22Rv1 (cell line): ENCODE data around the gene ATP5ME.
"Not testable (repeated sequence)": the region's sequence is repeated elsewhere in the genome, so short reads cannot be mapped to it uniquely, and the experiment has no call there.

Experiments used
- H3K27ac ChIP-seq: fragments of 450-650 bp; 2 replicates; pipeline ENCODE4 v1.5.1; 2017
- CTCF ChIP-seq: fragments of 450-650 bp; IDR thresholded peaks from 2 replicates; pipeline ENCODE4 v1.5.1; 2017; ENCODE audit warnings: mild to moderate bottlenecking
- ZFX ChIP-seq: fragments of 450-650 bp; IDR thresholded peaks from 2 replicates; pipeline ENCODE4 v1.6.1; 2017; ENCODE audit warnings: antibody characterized with exemption, borderline replicate concordance

The ATP5ME gene

GRCh38 chr4:703336-704197, 29.5 kb upstream of the ATP5ME start:
- TF ChIP-seq ZFX: no peak
- TF ChIP-seq CTCF: no peak
- H3K27ac ChIP-seq: no peak overlapping the region

DNA sequence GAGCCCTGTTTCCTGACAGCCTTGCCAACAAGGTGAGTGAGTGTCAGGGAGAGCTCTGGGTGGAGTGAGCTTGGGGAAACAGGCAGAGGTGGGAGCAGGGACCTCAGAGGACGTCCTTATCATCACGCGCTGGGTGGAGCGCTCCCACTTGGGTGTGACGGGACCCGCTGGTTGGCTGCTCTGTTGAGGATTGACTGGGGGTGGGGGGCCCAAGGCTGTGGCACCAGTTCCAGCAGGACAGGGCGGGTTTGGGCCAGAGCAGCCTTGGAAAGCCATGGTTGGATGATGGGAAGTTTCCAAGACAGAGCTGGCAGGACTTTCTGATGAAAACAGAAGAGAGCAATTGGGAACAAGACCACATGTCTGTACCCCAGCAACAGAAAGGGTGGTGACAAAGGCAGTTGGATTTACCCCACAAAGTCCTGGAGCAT, 28.6 kb upstream of the ATP5ME start:
- no peak overlapping the region for H3K27ac ChIP-seq
- no peak for TF ChIP-seq CTCF
- no peak for TF ChIP-seq ZFX

GRCh38 chr4:700587-701264, 26.6 kb upstream of the ATP5ME start:
- H3K27ac ChIP-seq: no peak overlapping the region

GRCh38 chr4:699816-700580, 25.9 kb upstream of the ATP5ME start:
- TF ChIP-seq CTCF (no peak), ZFX (no peak)
- H3K27ac ChIP-seq: no peak overlapping the region

More at GRCh38 chr4:700587-701264, 26.6 kb upstream of the ATP5ME start:
- no peak for TF ChIP-seq ZFX
- no peak for TF ChIP-seq CTCF

GRCh38 chr4:694341-694940, 20.4 kb upstream of the ATP5ME start:
- not testable (repeated sequence) for H3K27ac ChIP-seq

DNA sequence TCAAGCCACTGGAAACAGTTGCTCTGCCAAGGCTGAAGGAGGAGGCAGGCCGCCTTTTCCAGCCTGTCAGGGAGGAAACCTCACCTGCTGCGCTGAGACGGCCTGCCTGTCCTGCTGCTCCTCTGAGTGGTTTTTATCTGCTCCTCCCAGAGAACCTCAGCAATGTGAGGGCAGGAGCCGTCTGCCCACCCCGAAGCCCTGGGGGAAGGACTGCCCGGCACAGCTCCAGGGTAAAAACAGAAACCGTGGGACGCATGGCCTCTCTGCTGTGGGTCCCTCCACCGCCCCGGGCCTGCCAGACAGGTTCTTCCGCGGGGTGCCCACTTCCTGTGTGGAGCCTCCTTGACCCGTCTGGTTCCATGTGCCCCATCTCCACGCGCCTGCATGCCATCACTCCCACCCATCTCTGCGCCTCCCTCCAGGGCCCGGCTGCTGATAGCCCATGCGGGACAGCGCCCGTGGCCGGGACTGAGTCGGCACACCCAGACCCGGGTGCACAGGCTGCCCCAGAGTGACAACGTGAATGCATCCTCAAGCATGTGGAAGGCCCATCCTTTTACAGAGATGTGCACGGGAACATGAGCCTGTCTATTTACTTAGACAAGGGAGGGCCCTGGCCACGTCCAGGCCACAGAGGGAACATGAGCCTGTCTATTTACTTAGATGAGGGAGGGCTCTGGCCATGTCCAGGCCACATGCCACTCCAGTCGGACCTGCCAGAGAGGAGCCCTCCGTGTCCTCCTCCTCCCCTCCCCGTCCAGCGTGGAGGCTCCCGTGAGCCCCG, 18.9 kb upstream of the ATP5ME start:
- TF ChIP-seq CTCF (no peak), ZFX (no peak)
- H3K27ac ChIP-seq: no peak overlapping the region

DNA sequence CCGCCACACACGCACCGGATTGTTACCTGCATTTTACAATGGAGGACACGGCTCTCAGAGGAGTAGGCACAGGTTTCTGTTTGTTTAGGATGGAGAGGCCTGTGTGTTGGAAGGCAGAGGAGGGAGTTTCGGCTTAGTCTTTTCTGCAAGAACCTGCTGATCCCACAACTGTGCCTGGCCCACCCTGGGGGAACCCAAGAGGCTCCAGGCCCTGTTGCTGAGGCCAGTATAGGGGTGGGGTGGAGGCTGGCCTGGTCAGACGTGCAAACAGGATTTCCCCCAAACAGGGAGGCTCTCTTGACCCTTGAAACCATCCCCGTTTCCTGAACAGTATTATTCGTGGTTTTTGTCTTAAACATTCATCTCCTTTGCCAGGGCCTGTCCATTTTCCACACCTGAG, 15.6 kb upstream of the ATP5ME start:
- TF ChIP-seq CTCF (no peak), ZFX (no peak)
- H3K27ac ChIP-seq: no peak overlapping the region
